Measurements from ENCODE around the gene TM9SF3. TPM values are rescaled to one million over a fixed set of nuclear protein-coding genes. Genes with fewer than 3 reads are reported as not detected.

TM9SF3 gene
- polyA plus RNA-seq, 2 of the 4 experiments (the other 2 are of a cell fraction): 92.9 to 138 TPM

GRCh38 chr10:96482815-96483588 is 103.8 kb downstream of the TM9SF3 start:
- CTCF ChIA-PET: interaction anchor here (1.3 kb wide), 1 partner anchor 8 kb away, joined by 3 read pairs; no protein-coding TSS in a partner anchor
- no peak overlapping the region for H3K4me3 ChIP-seq
- no peak for TF ChIP-seq PHF8 (IDR thresholded peaks at IDR 0.05; ENCODE audit: borderline replicate concordance, low read depth)
- TF ChIP-seq CBX2 (IDR thresholded peaks at IDR 0.05; ENCODE audit: borderline replicate concordance, low read depth): no peak
- TF ChIP-seq, protein P1, sequence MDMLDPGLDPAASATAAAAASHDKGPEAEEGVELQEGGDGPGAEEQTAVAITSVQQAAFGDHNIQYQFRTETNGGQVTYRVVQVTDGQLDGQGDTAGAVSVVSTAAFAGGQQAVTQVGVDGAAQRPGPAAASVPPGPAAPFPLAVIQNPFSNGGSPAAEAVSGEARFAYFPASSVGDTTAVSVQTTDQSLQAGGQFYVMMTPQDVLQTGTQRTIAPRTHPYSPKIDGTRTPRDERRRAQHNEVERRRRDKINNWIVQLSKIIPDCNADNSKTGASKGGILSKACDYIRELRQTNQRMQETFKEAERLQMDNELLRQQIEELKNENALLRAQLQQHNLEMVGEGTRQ (IDR thresholded peaks at IDR 0.05): no peak
- TF ChIP-seq SMC3 (IDR thresholded peaks at IDR 0.05): no peak
- TF ChIP-seq HES2 (IDR thresholded peaks at IDR 0.05): no peak
- no peak for TF ChIP-seq HOXA7 (CRISPR knock-in tag; IDR thresholded peaks at IDR 0.05)
- POLR2A ChIA-PET: no interaction called here
- no peak for ATAC-seq
- no peaks in the 10 kb centered on the region for H3K9me3 ChIP-seq
- no peak for DNase-seq (ENCODE audit: low read depth in 1 of 2, low spot score in 1 of 2)
- no peak for FAIRE-seq
- H3K4me2 ChIP-seq: no peak overlapping the region
- H3K27ac ChIP-seq: no peak overlapping the region
- no peaks in the 10 kb centered on the region for H3K4me1 ChIP-seq
- WGBS (ENCODE audit: missing lambda C conversion rate): 50% methylated on average over 4 of the region's 4 CpGs

DNA sequence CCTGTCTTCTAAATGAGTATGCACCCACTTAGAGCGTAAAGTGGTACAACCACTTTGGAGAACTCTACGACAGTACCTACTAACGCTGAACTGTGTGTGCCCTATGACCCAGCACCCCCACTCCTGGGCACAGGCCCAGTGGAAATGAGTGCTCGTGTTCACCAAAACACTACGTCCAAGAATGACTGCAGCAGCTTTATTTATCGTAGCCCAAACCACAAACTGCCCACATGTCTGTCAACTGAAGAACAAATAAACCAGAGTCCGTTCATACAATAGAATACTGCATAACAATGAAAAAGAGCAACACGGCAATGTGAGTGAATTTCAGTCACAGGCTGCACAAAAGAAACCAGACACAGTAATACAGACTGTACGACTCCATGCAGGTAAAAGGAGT is 108.5 kb downstream of the TM9SF3 start:
- CTCF ChIA-PET: interaction anchor here (1.4 to 2.3 kb wide), 3 partner anchors 8 to 51 kb away, joined by 3 to 11 read pairs (median 4); partner anchors contain the start of gene TLL2
- no peak overlapping the region for H3K27ac ChIP-seq
- ATAC-seq (no peak), FAIRE-seq (no peak), DNase-seq (ENCODE audit: low read depth in 1 of 2, low spot score in 1 of 2) (no peak)
- WGBS (ENCODE audit: missing lambda C conversion rate): 44% methylated on average over 9 of the region's 9 CpGs
- POLR2A ChIA-PET: no interaction called here
- TF ChIP-seq BHLHE40 (IDR thresholded peaks at IDR 0.05; ENCODE audit: low read depth, low read length) (no peak), MAZ (IDR thresholded peaks at IDR 0.05; ENCODE audit: borderline replicate concordance, low read depth, low read length) (no peak), POLR2A (IDR thresholded peaks at IDR 0.05; ENCODE audit: low read length) (no peak), E2F6 (IDR thresholded peaks at IDR 0.05; ENCODE audit: borderline replicate concordance, low read depth) (no peak), HOXB13 (CRISPR knock-in tag; IDR thresholded peaks at IDR 0.05; ENCODE audit: low read depth) (no peak), CHD4 (IDR thresholded peaks at IDR 0.05; ENCODE audit: borderline replicate concordance) (no peak), GATA3 (IDR thresholded peaks at IDR 0.05; ENCODE audit: borderline replicate concordance) (no peak), PHF8 (IDR thresholded peaks at IDR 0.05; ENCODE audit: borderline replicate concordance, low read depth) (no peak), HMGXB4 (CRISPR knock-in tag; IDR thresholded peaks at IDR 0.05; ENCODE audit: borderline replicate concordance) (no peak), TP53 (CRISPR knock-in tag; IDR thresholded peaks at IDR 0.05) (no peak), PBX3 (IDR thresholded peaks at IDR 0.05) (no peak), HOXB5 (CRISPR knock-in tag; IDR thresholded peaks at IDR 0.05) (no peak), HOXA7 (CRISPR knock-in tag; IDR thresholded peaks at IDR 0.05) (no peak), RFX5 (IDR thresholded peaks at IDR 0.05) (no peak), TFCP2L1 (CRISPR knock-in tag; IDR thresholded peaks at IDR 0.05) (no peak), NR3C1 (IDR thresholded peaks at IDR 0.05) (no peak), NFE2L2 (conservative IDR thresholded peaks at IDR 0.05; ENCODE audit: low read length) (no peak), ZNF302 (CRISPR knock-in tag; IDR thresholded peaks at IDR 0.05) (no peak)
- TF ChIP-seq, protein P2, sequence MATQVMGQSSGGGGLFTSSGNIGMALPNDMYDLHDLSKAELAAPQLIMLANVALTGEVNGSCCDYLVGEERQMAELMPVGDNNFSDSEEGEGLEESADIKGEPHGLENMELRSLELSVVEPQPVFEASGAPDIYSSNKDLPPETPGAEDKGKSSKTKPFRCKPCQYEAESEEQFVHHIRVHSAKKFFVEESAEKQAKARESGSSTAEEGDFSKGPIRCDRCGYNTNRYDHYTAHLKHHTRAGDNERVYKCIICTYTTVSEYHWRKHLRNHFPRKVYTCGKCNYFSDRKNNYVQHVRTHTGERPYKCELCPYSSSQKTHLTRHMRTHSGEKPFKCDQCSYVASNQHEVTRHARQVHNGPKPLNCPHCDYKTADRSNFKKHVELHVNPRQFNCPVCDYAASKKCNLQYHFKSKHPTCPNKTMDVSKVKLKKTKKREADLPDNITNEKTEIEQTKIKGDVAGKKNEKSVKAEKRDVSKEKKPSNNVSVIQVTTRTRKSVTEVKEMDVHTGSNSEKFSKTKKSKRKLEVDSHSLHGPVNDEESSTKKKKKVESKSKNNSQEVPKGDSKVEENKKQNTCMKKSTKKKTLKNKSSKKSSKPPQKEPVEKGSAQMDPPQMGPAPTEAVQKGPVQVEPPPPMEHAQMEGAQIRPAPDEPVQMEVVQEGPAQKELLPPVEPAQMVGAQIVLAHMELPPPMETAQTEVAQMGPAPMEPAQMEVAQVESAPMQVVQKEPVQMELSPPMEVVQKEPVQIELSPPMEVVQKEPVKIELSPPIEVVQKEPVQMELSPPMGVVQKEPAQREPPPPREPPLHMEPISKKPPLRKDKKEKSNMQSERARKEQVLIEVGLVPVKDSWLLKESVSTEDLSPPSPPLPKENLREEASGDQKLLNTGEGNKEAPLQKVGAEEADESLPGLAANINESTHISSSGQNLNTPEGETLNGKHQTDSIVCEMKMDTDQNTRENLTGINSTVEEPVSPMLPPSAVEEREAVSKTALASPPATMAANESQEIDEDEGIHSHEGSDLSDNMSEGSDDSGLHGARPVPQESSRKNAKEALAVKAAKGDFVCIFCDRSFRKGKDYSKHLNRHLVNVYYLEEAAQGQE (IDR thresholded peaks at IDR 0.05): no peak
- TF ChIP-seq, protein P3, sequence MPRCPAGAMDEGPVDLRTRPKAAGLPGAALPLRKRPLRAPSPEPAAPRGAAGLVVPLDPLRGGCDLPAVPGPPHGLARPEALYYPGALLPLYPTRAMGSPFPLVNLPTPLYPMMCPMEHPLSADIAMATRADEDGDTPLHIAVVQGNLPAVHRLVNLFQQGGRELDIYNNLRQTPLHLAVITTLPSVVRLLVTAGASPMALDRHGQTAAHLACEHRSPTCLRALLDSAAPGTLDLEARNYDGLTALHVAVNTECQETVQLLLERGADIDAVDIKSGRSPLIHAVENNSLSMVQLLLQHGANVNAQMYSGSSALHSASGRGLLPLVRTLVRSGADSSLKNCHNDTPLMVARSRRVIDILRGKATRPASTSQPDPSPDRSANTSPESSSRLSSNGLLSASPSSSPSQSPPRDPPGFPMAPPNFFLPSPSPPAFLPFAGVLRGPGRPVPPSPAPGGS (IDR thresholded peaks at IDR 0.05): no peak
- no peaks in the 10 kb centered on the region for H3K4me1 ChIP-seq
- no peak overlapping the region for H3K4me2 ChIP-seq
- peaks cover 4% of the 10 kb centered on the region; the same call in 1 of the 3 replicates for H3K9me3 ChIP-seq
- H3K4me3 ChIP-seq: no peak overlapping the region
